Cardiac fibroblast (primary cell): ENCODE results near the gene HSPBP1.
"Not testable (repeated sequence)": the region's sequence is repeated elsewhere in the genome, so short reads cannot be mapped to it uniquely, and the experiment has no call there.

ENCODE experiments used
- DNase-seq, 2 donors: peaks; one replicate each; pipeline versions ENCODE4 v3.0.0 to v3.0.0-alpha.2; 2010; ENCODE audit warnings: low read depth in 2 of 2
- H3K4me3 ChIP-seq, 2 donors: replicated peaks in 1 of 2; 1 replicate in 1 of 2; 2 replicates in 1 of 2; pipeline ENCODE4 v1.5.1; 2011; ENCODE audit warnings: low read depth in 2 of 2, low read length in 2 of 2, mild to moderate bottlenecking in 2 of 2, moderate library complexity in 1 of 2
- CTCF ChIP-seq: IDR thresholded peaks from one replicate; pipeline ENCODE4 v1.5.1; 2011; ENCODE audit warnings: low read depth, mild to moderate bottlenecking, low read length, inconsistent platforms

The HSPBP1 gene, protein sequence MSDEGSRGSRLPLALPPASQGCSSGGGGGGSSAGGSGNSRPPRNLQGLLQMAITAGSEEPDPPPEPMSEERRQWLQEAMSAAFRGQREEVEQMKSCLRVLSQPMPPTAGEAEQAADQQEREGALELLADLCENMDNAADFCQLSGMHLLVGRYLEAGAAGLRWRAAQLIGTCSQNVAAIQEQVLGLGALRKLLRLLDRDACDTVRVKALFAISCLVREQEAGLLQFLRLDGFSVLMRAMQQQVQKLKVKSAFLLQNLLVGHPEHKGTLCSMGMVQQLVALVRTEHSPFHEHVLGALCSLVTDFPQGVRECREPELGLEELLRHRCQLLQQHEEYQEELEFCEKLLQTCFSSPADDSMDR

GRCh38 chr19:55279770-55280643 is at the start of gene HSPBP1:
TSS of gene HSPBP1 (minus strand) at chr19:55280110. CDS start at chr19:55279608, 502 bp downstream.
- H3K4me3 ChIP-seq = peak within 1 kb of the TSS; percentile 78 to 89
- DNase-seq = peak; percentile 95 to 97
- no peak for TF ChIP-seq CTCF

DNA sequence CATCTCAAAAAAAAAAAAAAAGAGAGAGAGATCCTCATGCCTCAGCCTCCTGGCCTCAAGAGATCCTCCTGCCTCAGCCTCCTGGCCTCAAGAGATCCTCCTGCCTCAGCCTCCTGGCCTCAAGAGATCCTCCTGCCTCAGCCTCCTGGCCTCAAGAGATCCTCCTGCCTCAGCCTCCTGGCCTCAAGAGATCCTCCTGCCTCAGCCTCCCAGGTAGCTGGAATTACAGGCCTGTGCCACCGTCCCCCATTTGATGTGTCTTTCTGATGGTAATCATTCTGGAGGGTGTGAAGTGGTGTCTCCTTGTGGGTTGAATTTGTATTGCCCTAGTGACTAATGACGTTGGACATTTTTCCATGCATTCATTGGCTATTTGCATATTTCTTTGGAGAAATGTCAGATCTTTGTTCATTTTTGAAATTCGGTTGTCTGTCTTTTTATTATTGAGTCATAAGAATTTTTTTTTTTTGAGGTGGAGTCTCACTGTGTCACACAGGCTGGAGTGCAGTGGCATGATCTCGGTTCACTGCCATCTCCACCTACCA is 48.9 kb upstream of the HSPBP1 start:
- H3K4me3 ChIP-seq, DNase-seq: not testable (repeated sequence)

GRCh38 chr19:55325172-55325571 is 45.3 kb upstream of the HSPBP1 start, which contains the start of gene TMEM150B:
TSS of gene TMEM150B (minus strand) at chr19:55325341. CDS start at chr19:55321036, 4,305 bp downstream.
- no peak for TF ChIP-seq CTCF
- no peak within 1 kb of the TSS for H3K4me3 ChIP-seq
- no peak for DNase-seq

DNA sequence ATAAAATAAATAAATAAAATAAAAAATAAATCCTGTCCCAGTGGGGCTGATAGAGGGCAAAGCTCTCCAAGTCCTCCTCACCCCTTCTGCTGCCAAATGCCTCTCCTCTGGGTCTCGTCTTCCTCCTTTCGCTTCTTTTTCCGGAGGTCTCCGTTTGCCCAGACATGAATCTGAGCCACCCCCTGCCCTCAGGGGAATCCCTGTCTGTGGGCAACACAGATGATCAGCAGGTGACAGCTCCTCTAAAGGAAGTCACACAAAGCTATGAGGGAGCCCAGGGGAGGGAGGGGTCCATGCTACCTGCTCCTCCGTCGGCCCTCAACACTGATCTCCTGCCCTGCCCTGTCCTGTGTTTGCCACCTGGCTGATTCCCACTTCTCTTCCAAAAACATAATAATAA is 44.8 kb upstream of the HSPBP1 start:
- DNase-seq = no peak
- no peak overlapping the region for H3K4me3 ChIP-seq
- TF ChIP-seq CTCF = no peak

DNA sequence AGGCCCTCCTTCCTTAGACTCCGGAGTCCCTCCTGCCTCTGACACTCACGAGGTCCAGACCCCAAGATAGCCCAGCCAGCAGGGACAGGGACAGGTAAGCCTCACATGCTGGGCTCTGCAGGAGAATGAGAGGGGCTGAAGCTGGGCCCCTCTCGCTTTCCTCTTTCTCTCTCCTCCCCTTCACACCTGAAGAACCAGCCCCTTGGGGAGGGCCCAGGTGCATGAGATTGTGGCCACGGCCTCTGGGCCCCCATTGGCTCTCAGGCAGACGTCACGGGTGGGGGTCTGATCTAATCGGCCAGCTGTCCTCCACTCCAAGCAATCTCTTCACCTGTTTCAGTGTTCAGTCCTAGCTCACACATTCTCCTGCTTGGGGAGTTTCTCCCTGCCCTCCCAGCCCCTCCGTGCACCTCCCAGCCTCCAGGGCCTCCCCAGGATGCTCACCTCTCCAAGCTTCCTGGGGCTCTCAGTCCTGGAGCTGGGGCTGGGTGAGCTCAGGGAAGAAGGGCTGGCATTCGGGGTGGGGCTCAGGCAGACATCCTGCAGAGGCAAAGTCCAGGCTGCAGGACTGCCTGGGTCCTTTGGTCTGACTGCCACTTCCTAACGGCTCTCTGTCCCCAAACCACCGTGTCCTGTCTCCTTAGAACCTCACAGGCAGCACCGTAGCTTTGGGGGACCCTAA is 42.4 kb upstream of the HSPBP1 start:
- DNase-seq = no peak
- TF ChIP-seq CTCF = no peak
- no peak overlapping the region for H3K4me3 ChIP-seq

- H3K4me3 ChIP-seq = no peak overlapping the region
- TF ChIP-seq CTCF = no peak
- no peak for DNase-seq
Observed at GRCh38 chr19:55321466-55322137, 41.7 kb upstream of the HSPBP1 start.
